DMS79 (cell line): ENCODE measurements around the gene PAPOLA.
A peak's percentile ranks its signal among the peaks of the same experiment; 100 is the strongest.
"Not testable (repeated sequence)": the region's sequence is repeated elsewhere in the genome, so short reads cannot be mapped to it uniquely, and the experiment has no call there.

ENCODE experiments used
- DNase-seq: peaks from one replicate; lab custom pipeline; 2025; lab: John Stamatoyannopoulos, UW

The PAPOLA gene

DNA sequence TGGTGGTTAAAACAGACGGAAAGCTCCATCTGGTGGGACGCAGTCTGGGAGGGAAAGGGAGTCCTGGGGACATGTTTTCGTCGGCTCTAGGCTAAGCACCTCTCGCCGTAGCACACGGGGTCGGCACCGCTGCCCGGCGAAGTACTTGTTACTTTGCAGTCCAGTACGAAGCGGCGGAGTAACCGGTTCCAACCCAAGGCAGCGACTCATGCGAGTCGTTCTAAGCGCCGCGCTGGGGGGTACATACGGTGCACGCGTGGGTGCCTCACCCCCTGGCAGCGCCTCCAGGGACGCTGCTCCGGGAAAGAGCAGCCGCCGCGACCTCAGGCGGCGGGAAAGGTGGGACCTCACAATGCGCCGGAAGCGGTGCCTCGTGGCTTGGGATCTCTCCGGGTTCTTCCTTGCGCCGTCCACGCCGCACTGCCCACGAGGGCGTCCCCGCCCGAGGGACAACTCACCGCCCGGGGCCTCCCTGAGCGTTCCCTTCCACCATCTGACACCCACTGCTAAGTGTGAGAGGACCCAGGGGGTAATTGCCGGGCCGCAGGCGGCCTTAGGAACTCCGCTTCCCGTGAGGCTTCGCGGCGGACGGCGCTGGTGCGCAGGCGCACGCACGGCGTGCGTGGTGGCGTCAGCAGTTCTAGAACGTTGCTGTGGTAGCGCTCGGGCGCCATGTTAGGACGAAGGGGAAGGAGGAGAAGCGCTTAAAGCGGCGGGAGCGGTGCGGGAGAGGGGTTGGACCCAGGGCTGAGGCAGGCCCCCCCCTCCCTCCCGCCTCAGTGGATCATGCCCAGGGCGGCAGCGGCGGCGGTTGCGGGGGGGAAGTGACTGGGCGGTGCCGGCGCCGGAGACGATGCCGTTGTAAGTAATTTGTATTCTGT lies at the start of gene PAPOLA:
PAPOLA (plus strand) TSS at position 643 of the 881 bp plus-strand sequence; CDS start at position 854, 211 bp downstream.
- DNase-seq = peak; percentile 95

DNA sequence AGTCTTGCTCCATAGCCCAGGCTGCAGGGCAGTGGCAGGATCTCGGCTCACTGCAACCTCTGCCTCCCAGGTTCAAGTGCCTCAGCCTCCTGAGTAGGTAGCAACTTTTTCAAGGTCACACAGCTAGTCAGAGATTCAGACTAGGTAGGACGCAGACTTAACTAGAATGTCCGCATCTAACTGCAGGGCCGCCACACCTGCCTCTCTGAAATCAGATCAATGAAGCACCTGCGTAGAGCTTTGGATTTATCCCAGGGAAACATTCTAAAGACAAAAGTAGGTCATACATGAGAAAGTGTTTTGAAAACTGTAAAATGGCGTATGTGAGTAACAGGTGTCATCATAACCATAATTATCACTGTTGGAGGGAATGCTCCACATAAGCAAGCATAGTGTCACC lies 49.5 kb upstream of the PAPOLA start:
- no peak for DNase-seq

DNA sequence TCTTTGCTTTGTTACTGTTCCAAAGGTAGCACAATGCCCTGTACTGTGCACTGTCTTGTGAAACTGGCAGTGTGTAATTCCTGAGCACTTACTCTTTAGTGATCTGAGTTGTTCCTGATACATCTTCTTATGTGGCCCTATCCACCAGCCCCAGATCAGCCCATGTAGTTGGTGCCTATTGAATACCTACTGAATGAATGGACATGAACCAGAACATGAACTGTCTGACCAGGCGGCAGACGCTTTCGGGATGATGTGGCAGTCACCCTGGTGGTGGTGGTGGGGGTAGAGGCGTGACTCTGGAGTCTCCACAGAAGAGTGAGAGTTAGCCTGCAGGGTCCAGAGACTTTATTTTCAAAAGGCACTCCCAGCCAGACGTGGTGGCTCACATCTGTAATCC lies 46.6 kb upstream of the PAPOLA start:
- DNase-seq = no peak

DNA sequence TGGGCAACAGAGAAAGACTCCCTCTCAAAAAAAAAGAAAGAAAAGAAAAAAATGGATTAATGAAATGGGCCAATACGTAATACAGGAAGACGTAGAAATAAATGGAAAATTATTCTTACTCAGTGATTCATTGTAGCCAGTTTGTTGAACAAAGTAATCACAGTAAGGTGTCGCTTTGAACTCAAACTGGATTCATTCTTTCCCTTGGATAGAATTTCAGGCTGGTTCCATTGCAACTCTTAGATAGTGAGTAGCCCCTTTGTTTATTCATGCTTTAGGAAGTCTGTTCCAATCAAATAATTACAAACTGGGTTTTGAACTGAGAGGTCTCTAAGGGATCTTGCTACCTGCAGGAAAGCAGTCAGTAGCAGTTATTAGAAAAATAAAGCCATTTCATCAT lies 42.3 kb upstream of the PAPOLA start:
- no peak for DNase-seq

DNA sequence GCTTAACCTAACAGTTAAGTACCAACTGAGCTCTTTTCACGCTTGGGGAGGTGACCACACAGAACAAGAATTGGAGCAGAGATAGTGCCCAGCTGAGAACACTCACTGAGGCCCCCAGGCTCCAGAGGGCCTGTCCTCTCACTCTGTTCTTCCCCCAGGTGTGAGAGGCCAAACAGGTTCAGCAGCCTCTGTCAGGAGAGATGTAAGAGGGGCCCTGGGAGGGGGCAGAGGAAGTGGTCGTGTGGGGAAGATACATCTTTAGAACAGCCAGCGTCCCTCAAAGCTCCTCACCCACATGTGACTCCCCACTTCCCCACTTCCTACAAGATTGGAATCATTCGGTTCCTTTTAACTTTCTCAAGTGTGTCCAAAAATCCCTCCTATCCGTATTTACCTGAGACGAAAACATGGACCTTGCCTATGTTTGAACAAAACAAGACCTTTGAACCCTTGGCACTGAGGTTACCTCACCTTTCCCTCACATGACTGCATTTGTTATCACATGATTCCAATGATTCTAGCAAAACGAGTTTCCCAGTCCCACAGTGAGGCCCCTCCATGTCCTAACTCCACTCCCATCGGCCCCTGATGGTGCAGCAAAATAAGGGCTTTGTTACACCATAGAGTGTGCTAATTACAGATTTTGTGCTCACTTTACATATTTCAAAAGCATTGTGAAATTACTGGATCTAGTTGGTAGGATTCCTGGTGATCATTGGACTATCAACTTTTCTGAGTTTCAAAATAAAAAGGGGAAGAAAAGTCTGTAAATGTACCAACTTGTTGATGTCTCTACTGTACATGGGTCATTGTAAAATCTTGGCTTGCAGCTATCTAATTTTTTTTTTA lies 40.0 kb upstream of the PAPOLA start:
- DNase-seq = no peak

DNA sequence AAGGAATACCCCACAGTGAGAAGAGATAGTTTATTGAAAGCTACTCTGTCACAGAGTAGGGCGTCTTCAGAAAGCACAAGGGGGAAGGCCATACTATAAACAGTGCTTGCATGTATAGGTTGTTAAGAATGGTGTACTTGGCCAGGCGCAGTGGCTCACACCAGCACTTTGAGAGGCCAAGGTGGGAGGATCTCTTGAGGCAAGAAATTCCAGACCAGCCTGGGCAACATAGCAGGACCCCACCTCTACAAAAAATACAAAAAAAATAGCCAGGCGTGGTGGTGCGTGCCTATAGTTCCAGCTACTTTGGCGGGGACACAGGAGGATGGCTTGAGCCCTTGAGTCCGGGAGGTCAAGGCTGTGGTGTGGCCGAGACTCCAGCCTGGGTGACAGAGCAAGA lies 38.0 kb upstream of the PAPOLA start:
- DNase-seq = no peak

DNA sequence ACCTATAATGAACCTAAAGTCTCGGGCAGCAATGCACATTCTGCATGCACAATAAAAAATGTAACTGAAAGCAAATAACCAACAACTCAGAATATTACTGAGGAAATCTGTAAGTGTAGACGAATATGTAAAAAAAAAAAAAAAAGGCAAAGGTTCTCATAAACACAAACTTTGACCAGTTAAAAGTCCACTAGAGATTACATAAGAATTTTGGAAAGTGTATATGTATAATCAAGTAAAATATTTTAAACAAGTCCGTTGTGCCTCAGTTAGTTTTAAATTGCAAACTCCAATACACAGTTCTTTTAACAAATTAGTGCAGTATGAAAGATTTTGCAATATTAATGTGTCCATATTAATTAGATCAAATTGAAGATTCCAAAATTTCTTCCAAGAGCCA lies 35.3 kb upstream of the PAPOLA start:
- DNase-seq = no peak

DNA sequence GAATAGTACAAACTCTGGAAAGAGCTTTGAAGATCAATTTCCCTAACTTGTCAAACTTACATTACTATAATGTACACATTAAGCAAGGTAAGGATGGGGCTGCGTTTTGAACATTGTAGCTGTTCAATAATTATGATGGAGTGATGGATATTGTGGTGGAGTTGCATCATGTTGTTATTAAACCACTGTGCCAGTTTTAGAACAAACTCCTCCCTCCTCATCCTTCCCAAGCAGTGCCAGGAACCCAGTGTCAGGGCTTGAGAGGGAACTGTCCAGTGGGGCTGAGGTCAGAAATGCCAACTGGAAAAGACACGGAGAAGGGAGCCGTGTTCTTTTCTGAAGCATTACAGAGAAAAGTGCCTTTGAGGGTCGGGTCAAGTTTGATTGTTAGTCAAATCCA lies 31.9 kb upstream of the PAPOLA start:
- no peak for DNase-seq

DNA sequence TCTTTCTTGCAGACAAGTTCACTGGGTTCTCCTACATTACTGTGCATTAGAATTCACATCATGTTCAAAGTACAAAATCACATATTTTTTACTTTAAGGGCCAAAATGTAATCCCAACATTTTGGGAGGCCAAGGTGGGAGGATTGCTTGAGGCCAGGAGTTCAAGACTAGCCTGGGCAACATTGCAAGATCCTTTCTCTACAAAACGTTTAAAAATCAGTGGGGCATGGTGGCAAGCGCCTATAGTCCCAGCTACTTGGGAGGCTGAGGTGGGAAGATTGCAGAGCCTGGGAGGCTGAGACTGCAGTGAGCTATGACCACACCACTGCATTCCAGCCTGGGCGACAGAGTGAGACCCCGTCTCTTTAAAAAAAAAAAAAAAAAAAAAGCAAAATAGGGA lies 31.2 kb upstream of the PAPOLA start:
- not testable (repeated sequence) for DNase-seq

DNA sequence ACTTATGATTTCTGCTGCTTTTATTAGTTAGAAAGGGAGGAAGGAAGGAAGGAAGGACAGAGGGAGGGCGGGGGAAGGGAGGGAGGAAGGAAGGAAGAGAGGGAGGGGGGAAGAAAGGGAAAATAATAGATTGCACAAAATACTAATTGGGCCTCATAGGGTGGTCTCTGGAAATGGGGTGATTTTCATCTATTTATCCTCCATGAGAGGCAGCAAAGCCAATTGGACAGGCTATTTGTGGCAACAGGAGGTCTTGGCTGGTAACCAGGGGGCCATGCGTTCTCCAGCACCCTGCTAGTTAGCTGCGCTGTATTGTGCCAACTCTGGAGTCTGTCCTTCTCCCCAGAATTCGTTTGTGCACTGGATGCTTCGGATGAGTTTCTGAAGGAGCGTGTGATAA lies 24.1 kb upstream of the PAPOLA start:
- no peak for DNase-seq

DNA sequence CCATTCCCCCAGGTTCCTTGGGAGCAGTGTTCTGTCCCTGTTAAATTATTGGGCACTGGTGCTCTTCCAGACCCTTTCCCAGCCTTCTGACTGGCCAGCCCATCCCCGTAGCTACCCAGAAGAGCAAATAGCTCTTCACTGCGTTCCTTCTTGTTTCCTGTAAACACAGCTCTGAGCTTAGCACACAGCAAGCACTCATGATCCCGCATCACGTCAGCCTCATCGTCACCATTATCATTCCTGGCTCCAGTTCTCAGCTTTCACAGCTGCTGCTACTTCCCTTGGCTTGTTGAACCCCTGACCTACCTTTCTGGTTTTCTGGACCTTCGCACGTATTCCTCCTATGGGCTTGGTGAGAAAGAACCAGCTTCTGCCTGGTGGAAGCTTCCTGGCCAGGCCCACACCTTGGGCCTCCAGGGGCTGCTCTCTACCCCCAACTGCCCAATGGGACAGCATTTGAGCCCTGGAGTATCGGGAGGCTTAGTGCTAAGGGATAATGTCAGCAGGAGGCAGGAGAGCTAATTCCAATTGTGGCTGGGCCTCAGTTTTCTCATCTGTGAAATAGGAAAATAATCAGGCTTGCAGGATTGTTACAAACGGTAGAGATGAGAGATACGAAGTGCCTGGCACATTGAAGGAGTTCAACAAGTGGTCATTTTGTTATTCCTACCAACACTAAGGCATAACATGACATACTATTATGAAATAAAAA lies 22.6 kb upstream of the PAPOLA start:
- no peak for DNase-seq

DNA sequence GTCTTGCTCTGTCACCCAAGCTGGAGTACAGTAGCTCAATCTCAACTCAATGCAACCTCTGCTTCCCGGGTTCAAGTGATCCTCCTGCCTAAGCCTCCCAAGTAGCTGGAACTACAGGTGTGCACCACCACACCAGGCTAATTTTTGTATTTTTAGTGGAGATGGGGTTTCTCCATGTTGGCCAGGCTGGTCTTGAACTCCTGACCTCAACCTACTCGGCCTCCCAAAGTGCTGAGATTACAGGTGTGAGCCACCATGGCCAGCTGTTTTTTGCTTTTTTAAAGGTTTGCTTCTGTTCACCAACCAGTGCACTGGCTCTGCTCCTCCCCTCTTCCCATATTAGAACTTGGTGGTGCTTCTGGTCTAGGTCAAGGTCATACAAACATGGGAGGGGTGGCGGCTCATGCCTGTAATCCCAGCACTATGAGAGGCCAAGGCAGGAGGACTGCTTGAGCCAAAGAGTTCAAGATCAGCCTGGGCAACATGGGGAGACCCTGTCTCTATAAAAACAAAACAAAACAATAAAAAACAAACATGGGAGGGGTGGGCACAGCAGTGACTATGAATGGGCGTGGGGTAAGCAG lies 20.4 kb upstream of the PAPOLA start:
- no peak for DNase-seq

DNA sequence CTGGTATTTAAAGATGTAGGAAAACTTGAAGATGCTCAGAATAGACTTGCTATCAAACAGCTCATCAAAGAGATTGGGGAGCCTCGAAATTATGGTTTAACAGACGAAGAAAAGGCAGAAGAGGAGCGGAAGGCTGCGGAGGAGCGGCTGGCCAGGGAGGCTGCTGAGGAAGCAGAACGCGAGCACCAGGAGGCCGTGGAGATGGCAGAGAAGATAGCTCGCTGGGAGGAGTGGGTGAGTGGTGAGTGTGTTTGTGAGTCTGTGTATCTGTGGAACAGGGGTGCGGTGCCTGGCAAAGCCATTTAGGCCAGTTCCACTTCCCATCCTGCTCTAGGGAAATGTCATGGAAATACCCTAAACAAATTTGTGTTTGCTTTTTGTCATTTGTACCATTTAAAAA lies 19.2 kb upstream of the PAPOLA start:
- no peak for DNase-seq

DNA sequence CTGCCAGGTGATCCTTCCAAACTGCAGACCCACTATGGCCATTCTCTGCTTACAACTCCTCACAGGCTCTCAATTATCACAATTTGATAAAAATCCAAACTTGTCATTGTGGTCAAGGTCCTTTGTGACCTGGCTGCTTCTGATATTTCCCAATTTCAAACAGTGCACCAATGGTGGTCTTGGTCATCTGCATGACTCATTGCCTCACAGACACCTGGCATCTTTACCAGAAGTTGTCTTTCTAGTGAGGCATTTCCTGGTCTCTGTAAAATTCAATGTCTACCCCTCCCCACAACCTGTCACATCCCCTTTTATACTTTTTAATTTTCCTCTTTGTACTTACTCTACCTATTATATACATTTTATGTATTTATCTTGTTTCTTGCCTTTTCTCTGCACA lies 17.8 kb upstream of the PAPOLA start:
- DNase-seq = no peak

DNA sequence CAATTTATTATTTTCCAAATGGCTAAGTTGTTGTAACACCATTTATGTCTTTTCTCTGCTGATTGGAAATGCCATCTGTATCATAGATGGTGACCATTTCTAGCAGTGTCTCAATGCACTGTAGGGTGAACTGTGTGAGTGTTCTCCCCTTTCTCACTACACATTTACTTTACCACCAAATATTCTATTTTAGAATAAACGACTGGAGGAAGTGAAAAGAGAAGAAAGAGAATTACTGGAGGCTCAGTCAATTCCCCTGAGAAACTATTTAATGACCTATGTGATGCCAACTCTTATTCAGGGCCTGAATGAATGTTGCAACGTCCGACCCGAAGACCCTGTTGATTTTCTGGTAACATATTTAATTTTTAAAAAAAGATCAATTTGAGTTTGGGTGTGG lies 15.5 kb upstream of the PAPOLA start:
- DNase-seq = no peak

DNA sequence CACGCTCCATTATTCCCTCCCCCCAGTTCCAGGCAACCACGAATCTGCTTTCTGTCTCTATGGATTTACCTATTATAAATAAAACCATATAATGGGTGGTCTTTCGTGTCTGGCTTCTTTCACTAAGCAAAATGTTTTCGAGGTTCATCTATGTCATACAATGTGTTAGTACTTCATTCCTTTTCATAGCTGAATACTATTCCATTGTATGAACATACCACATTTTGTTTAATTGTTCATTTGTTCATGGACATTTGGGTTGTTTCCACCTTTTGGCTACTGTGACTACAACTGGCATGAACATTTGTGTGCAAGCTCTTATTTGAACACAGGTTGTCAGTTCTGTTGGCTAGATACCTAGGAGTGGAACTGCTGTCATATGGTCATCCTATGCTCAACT lies 12.9 kb upstream of the PAPOLA start:
- DNase-seq = no peak

DNA sequence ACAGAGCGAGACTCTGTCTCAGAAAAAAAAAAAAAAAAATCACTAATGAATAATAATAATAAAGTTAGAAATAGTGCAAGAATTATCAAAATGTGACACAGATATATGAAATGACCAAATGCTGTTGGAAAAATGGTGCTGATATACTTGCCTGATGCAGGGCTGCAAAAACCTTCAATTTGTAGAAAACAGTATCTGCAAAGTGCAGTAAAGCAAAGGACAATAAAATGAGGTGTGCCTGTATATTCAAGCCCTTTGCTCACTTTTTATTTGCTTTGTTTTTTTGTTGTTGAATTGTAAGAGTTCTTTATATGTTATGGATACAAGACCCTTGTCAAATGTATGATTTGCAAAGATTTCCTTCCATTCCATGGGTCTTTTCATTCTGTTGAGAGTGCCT lies 9.0 kb upstream of the PAPOLA start:
- no peak for DNase-seq

DNA sequence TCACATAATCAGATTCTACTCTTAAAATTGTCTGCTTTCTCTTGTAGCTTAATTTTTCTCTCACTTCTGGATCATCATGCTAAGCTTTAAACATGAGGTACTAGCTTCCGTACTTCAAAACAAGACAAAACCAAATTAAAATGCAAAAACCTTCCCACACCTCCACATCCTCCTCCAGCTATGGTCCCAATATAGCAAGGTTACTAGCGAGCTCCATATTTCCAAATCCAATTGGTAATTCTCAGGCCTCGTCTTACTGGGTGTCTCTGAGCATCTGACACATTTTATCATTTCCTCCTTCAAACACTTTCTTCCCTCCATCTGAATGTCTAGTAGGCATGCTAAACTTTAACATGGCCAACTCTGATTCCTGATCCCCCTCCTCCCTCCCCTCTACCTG lies 7.9 kb upstream of the PAPOLA start:
- no peak for DNase-seq

DNA sequence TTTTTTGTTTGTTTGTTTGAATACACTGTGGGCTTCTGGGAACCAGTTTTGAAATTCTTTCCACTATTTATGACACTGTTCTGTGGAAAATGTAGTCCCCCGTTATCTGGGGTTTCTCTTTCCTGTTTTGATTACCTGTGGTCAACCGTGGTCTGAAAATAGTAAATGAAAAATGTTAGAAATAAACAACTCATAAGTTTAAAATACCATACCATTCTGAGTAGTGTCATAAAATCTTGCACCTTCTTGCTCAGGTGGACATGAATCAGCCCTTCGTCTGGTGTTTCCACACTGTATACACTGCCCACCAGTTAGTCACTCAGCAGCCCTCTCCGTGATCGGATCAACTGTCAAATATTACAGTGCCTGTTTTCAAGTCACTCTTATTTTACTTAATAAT lies 5.1 kb upstream of the PAPOLA start:
- no peak for DNase-seq

DNA sequence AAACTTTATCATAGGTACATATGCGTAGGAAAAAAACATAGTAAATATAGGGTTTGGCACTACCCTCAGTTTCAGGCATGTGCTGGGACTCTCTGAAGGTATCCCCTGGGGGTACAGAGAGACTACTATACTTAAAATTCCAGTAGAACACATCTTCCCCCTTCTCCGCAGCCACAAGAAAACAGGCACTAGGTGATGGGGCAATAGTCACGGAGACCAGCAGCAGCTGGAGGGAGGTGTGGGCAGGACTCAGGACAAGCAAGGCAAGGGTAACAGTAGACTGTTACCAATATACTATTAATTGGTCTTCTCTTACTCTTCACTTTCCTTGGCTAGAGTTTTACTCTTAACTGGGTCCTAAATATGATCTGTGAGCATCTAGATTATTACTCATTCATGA lies 4.6 kb upstream of the PAPOLA start:
- no peak for DNase-seq

DNA sequence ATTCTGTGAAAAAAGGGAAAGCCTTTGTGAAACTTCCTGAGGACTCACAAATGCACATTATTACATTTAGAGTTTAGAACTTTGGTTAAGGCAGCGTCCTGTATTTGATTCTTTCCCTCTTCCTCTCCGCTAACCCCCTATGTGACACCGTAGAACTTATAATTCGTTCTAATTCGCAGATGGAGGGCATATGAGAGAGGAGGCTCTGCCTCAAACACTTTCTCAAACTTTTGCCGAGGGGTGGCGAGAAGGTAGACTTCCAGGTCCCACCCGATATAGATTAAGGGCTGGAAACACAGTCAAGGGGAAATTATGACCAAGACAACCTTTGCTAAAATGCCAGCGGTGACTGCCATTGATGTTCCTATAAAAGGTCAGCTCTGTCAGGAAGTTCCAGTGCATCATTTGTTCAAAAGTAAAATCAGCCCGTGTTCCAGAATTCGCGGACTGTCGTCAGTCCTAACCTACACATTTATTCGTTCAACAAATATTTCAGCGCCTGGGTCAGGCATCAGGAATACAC lies 904 bp upstream of the PAPOLA start:
- DNase-seq = no peak
